Measurements from ENCODE around the gene PRKAB2.

GRCh38 chr1:147208619-147209018 lies 36.3 kb upstream of the PRKAB2 start:
- no peak for TF ChIP-seq CTCF (IDR thresholded peaks at IDR 0.05)
- TF ChIP-seq EZH2 (IDR thresholded peaks at IDR 0.05; ENCODE audit: borderline replicate concordance, insufficient read depth, low read depth, low read length, poor library complexity, severe bottlenecking): no peak
